IPS-18a (cell line): ENCODE results near the gene OPCML.

ENCODE experiments used
- H3K27ac ChIP-seq: one replicate; pipeline ENCODE4 v1.5.1; 2013; ENCODE audit warnings: low read length
- H3K27me3 ChIP-seq: one replicate; pipeline ENCODE4 v1.6.1; 2013; ENCODE audit warnings: mild to moderate bottlenecking, low read length; ENCODE audit not compliant: control insufficient read depth, insufficient read depth
- H3K36me3 ChIP-seq: one replicate; pipeline ENCODE4 v1.6.1; 2013; ENCODE audit warnings: low read depth, low read length; ENCODE audit not compliant: control insufficient read depth
- H3K4me1 ChIP-seq: one replicate; pipeline ENCODE4 v1.6.1; 2013; ENCODE audit warnings: low read depth, low read length; ENCODE audit not compliant: control insufficient read depth
- H3K4me3 ChIP-seq: one replicate; pipeline ENCODE4 v1.5.1; 2013; ENCODE audit warnings: low read length
- H3K9ac ChIP-seq: one replicate; pipeline ENCODE4 v1.6.1; 2013; ENCODE audit warnings: mild to moderate bottlenecking, low read length, moderate library complexity
- H3K9me3 ChIP-seq: one replicate; pipeline ENCODE4 v1.6.1; 2013; ENCODE audit warnings: low read depth, low read length; ENCODE audit not compliant: control insufficient read depth

Gene OPCML

DNA sequence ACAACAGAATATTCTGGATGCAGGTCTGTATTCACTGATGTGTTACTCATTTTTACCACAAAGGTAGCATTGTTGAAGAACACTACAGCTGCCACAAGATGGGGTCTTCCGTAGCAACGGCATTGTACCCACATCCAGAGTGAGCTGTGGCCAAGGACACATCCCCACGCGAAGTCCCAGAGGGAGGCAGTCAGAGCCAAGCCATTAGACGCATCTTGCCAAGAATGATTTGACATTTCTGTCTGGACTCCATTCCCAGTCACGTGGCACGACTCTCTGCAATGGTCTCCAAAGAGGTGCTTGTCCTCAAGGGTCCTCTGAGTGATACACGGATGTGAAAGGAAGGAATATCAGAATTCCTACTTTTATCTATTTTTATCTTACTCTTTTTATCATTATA lies 15.5 kb downstream of the OPCML start:
- H3K4me3 ChIP-seq = no peak overlapping the region
- H3K27me3 ChIP-seq = peaks cover 4% of the 10 kb centered on the region
- no peak overlapping the region for H3K27ac ChIP-seq
- H3K9me3 ChIP-seq = no peaks in the 10 kb centered on the region
- no peak overlapping the region for H3K9ac ChIP-seq
- H3K36me3 ChIP-seq = no peaks in the 10 kb centered on the region
- H3K4me1 ChIP-seq = peaks cover 13% of the 10 kb centered on the region

DNA sequence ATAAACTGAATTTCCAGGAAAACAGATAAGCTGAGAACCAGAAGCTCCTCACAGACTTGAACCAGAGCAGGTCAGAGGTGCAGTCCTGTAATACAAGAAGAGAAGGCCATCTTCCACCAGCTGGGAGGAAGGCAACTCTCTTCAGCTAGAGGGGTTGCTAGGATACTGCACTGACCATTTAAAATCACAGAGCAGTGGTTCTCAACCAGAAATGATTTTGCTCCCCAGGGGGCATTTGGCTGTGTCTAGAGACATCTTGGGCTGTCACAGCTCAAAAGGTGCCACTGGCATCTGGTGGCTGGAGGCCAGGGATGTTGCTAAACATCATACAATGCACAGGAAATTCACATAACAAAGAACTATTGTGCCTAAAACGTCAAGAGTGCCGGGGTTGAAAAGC lies 17.2 kb downstream of the OPCML start:
- Histone ChIP-seq H3K27ac (no peak overlapping the region), H3K9me3 (no peaks in the 10 kb centered on the region), H3K9ac (no peak overlapping the region), H3K4me1 (peaks cover 24% of the 10 kb centered on the region), H3K36me3 (no peaks in the 10 kb centered on the region), H3K27me3 (peaks cover 17% of the 10 kb centered on the region), H3K4me3 (no peak overlapping the region)

DNA sequence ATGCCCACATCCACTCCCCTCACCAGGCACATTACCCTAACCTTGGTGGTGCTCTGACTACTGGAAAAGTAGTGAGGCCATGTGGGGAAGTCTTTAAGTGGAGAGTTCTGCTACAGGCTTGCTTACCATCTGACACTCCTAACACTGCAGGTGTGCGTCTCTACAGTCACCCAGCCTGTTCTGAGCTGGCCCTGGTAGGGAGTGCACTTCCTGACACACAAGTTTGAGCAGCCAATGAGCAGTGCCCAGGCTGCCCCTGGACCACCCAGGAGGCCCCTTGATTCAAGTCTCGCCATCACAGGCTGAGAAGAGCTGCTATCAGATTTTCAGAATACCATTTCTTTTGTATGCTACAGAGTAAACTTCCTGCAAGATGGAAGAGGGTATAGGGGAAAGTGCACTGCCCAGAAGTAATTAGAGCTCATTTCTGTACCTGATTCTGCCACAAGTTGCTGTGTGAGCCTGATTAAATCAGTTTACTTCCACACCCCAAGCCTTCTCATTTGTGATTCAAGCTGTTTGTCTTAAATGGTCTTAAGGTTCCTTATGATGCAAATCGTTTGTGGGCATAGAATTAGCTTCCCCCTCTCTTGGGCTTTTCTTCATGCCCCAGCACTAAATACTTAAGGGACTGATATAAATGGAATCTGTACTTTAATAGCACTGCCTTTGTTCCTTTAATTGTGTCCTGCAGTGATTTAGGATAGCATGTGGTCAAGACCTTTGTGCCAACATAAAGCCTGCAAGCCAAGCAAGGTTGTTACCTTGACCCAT lies 22.2 kb downstream of the OPCML start:
- no peaks in the 10 kb centered on the region for H3K36me3 ChIP-seq
- H3K9ac ChIP-seq = no peak overlapping the region
- no peak overlapping the region for H3K4me3 ChIP-seq
- H3K27me3 ChIP-seq = peaks cover 17% of the 10 kb centered on the region
- peaks cover 39% of the 10 kb centered on the region for H3K4me1 ChIP-seq
- H3K9me3 ChIP-seq = no peaks in the 10 kb centered on the region
- H3K27ac ChIP-seq = no peak overlapping the region

DNA sequence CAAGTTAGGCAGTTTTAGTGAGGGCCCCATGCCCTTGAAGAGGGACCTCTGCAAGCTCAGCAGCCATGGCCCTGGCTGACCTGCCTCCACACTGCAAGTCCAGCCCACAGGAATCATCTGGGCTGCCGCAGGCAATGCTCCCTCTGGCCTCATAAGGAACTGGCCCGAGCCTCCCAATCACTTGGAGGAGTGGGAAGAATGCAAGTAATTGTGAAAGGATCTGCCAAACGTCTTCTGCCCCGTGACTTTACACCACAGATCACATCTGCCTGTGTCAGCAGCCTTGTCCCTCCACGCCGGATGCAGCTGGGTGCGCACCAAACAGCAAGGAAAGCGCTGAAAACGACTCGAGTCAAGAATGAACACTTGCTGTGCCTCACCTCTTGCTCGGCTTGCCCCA lies 23.8 kb downstream of the OPCML start:
- H3K27me3 ChIP-seq = peaks cover 17% of the 10 kb centered on the region
- H3K9me3 ChIP-seq = no peaks in the 10 kb centered on the region
- H3K4me3 ChIP-seq = no peak overlapping the region
- no peak overlapping the region for H3K9ac ChIP-seq
- H3K4me1 ChIP-seq = peaks cover 34% of the 10 kb centered on the region
- H3K36me3 ChIP-seq = no peaks in the 10 kb centered on the region
- no peak overlapping the region for H3K27ac ChIP-seq

DNA sequence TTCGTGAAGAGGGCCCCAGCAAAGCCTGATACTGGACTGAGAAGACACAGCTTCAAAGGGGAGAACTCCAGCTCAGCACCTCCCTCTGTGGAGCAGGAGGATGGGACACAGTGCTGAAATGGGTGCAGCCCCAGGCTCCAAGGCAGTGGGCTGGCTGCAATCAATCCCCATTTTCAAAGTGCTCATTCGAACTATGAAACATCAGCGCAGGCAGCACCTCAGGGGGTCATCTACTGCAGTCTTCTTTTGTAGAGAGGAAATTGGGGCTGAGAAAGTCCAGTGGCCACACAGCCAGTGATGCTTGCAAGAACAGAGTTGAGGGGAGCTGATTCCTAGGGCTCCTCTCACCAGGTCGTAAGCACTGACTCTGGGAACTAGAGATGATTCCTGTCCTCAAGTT lies 25.1 kb downstream of the OPCML start:
- Histone ChIP-seq H3K4me3 (no peak overlapping the region), H3K9ac (no peak overlapping the region), H3K4me1 (peaks cover 35% of the 10 kb centered on the region), H3K9me3 (no peaks in the 10 kb centered on the region), H3K36me3 (no peaks in the 10 kb centered on the region), H3K27ac (no peak overlapping the region), H3K27me3 (peaks cover 16% of the 10 kb centered on the region)

DNA sequence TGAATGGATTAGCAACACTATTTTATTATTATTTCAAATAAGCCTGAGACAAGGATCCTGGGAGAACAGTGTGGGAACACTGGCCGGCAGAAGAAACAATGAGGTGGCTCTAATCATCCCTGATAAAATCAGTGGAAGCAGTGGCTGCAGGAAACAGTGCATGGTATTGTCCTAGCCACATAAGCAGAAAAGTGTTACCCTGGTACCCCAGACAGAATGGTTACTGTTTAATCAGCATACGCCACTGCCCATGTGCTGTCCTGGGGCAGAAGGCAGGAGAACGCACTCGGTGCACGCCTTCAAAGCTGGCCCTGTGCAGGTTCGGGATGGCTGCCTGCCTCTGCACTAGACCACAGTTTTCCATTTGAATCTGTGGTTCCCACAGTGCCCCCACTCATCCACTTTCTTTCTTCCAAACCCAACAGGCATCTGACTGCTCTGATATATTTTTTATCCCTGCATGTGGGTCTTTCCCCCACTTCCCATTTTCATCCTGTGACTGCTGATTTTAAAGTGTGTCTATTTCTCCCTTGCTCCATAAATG lies 25.7 kb downstream of the OPCML start:
- no peaks in the 10 kb centered on the region for H3K9me3 ChIP-seq
- no peak overlapping the region for H3K9ac ChIP-seq
- H3K27ac ChIP-seq = no peak overlapping the region
- H3K36me3 ChIP-seq = no peaks in the 10 kb centered on the region
- no peak overlapping the region for H3K4me3 ChIP-seq
- peaks cover 38% of the 10 kb centered on the region for H3K4me1 ChIP-seq
- H3K27me3 ChIP-seq = peaks cover 11% of the 10 kb centered on the region

DNA sequence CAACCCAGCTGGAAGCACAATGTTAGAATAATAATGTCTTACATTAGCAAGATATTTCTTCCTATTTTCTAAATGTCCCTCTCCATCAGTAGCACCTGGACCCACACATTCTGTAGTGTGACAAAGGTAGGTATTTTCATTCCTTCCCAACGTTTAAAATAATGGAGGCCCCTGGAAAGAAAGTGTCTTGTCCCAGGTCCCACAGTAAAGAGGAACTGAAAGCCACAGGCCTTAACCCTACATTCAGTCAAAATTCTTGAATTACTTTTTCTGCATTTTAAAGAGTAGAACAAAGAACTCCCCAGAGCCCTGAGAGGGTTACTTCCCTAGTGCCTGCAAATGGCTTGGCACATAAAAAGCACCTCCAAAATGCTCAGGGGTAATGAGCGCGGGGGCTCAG lies 26.3 kb downstream of the OPCML start:
- Histone ChIP-seq H3K9ac (no peak overlapping the region), H3K27me3 (peaks cover 5% of the 10 kb centered on the region), H3K36me3 (no peaks in the 10 kb centered on the region), H3K4me1 (peaks cover 36% of the 10 kb centered on the region), H3K4me3 (no peak overlapping the region), H3K9me3 (no peaks in the 10 kb centered on the region), H3K27ac (no peak overlapping the region)

DNA sequence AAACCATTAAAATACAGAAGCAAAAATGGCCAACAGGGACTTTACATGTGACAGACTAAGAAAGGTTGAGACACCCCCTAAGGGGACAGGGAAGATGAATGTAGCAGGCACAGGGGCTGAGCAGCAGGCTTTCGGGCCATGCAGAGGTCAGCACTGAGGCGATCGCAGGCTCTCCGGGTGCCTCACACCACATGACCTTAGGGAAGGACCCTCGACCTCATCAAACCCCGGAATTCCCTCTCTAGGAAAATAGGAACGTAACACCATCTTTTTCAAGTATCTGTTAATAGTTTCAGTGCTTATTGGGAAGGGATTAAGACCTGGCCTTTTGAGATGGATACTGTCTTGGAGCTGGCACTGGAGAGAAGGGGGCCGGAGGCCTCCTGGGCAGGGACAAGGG lies 27.4 kb downstream of the OPCML start:
- H3K27me3 ChIP-seq = no peaks in the 10 kb centered on the region
- no peak overlapping the region for H3K4me3 ChIP-seq

DNA sequence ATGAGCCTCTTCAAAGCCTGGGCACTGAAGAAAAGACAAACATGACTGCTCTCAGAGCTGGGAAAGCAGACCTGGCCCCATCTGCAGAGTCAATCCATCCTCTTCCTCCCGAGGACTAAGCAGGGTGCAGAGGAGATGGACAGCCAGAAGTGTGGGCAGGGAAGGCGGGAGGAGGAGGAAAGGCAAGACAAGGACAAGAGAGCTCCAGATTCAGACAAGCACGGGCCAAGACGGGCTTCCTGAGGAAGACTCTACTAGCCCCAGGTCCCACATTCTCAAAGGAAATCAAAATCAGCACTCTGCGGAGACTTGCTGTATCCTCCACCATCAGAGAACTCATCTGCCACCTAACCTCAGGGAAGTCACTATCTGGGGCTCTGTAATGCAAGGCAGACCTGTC lies 28.5 kb downstream of the OPCML start:
- Histone ChIP-seq H3K27me3 (no peaks in the 10 kb centered on the region), H3K9ac (no peak overlapping the region), H3K9me3 (no peaks in the 10 kb centered on the region), H3K27ac (no peak overlapping the region), H3K4me3 (no peak overlapping the region), H3K4me1 (peaks cover 23% of the 10 kb centered on the region), H3K36me3 (no peaks in the 10 kb centered on the region)

More for the DNA sequence above, 27.4 kb downstream of the OPCML start:
- Histone ChIP-seq H3K36me3 (no peaks in the 10 kb centered on the region), H3K4me1 (peaks cover 26% of the 10 kb centered on the region), H3K9ac (no peak overlapping the region), H3K9me3 (no peaks in the 10 kb centered on the region), H3K27ac (no peak overlapping the region)

DNA sequence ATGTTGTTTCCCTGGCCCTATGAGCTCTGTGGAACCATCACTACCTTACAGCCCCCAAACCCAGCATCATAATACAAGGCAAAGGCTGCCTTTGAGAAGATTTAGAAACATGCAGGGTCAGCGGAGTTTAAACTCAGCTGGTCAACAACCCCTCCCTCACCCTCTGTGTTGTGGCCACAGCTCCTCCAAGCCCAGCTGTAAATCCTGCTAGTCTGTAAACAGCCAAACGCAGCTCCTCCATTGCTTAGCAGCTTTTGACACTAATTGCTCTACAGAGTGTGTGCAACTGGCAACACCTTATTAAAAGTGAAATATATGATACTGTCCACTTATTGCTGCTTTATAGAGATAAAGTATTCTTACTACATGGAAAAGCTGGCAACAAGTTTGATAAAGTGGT lies 29.1 kb downstream of the OPCML start:
- Histone ChIP-seq H3K27ac (no peak overlapping the region), H3K4me1 (peaks cover 23% of the 10 kb centered on the region), H3K4me3 (no peak overlapping the region), H3K9me3 (no peaks in the 10 kb centered on the region), H3K9ac (no peak overlapping the region), H3K36me3 (no peaks in the 10 kb centered on the region), H3K27me3 (no peaks in the 10 kb centered on the region)

DNA sequence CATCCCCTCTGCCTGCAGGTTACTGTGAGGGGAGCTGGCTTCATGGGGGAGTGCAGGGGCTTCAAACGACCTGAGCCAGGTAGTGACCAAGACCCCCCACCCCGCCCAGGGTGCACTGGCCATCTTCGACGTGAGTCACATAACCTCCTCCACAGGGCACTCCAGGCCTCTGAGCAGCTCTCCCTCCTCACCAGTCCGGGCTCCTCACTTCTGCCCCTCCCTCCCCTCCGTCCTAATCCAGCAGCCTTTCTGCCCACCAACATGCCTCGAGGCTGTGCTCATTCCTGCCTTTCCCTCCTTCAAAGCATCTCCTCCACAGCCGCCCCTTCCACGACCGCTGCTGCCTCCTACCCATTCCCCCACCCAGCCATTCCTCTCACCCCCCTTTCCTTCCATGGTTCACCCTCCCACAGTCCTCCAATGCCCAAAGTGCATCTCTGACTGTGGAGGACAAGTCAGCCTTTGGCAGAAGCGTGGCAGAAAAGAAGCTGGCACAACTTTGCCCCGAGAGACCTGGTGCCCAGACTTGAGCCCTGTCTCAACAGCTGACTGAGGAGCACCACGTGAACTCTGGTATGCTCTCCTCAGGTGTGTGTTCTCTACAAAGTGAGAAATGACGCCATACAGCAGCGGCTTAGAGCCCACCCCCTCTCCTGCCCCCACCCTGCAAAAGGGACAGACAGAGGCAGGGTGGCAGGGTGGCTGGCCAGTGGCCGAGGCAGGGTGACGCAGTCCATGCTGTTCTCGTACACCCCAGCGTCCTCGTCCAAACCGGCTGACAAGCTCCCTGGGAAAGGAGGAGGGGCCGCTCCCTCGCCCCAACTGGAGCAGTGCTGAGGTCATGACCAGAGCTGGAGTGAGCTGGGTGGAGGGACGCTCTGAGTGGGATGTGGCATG lies 30.4 kb downstream of the OPCML start:
- Histone ChIP-seq H3K36me3 (no peaks in the 10 kb centered on the region), H3K9me3 (no peaks in the 10 kb centered on the region), H3K4me1 (peaks cover 23% of the 10 kb centered on the region), H3K27me3 (no peaks in the 10 kb centered on the region), H3K4me3 (no peak overlapping the region), H3K9ac (no peak overlapping the region), H3K27ac (no peak overlapping the region)
